Measurements from ENCODE around the gene C1QTNF9B.

C1QTNF9B gene

GRCh38 chr13:23865026-23865425, 32.3 kb downstream of the C1QTNF9B start:
- in situ Hi-C loops (cut with MboI; ENCODE audit: low sequenced_read_pairs): no loop called here

GRCh38 chr13:23861310-23861709, 36.0 kb downstream of the C1QTNF9B start:
- in situ Hi-C loops (cut with MboI; ENCODE audit: low sequenced_read_pairs): no loop called here

GRCh38 chr13:23859904-23860303, 37.4 kb downstream of the C1QTNF9B start:
- in situ Hi-C loops (cut with MboI; ENCODE audit: low sequenced_read_pairs): no loop called here

- in situ Hi-C loops (cut with MboI; ENCODE audit: low sequenced_read_pairs): no loop called here
Measured at GRCh38 chr13:23859455-23859854, 37.8 kb downstream of the C1QTNF9B start.

- in situ Hi-C loops (cut with MboI; ENCODE audit: low sequenced_read_pairs): no loop called here
Measured at GRCh38 chr13:23858546-23858945, 38.8 kb downstream of the C1QTNF9B start.

- in situ Hi-C loops (cut with MboI; ENCODE audit: low sequenced_read_pairs): no loop called here
Measured at GRCh38 chr13:23856008-23856750, 41.1 kb downstream of the C1QTNF9B start.

GRCh38 chr13:23855360-23855759, 41.9 kb downstream of the C1QTNF9B start:
- in situ Hi-C loops (cut with MboI; ENCODE audit: low sequenced_read_pairs): no loop called here

GRCh38 chr13:23852351-23852750, 45.0 kb downstream of the C1QTNF9B start:
- in situ Hi-C loops (cut with MboI; ENCODE audit: low sequenced_read_pairs): no loop called here

GRCh38 chr13:23851106-23851505, 46.2 kb downstream of the C1QTNF9B start:
- in situ Hi-C loops (cut with MboI; ENCODE audit: low sequenced_read_pairs): no loop called here

GRCh38 chr13:23850134-23850533, 47.2 kb downstream of the C1QTNF9B start:
- in situ Hi-C loops (cut with MboI; ENCODE audit: low sequenced_read_pairs): no loop called here

GRCh38 chr13:23849670-23850069, 47.6 kb downstream of the C1QTNF9B start:
- in situ Hi-C loops (cut with MboI; ENCODE audit: low sequenced_read_pairs): no loop called here

GRCh38 chr13:23848646-23849141, 48.6 kb downstream of the C1QTNF9B start:
- in situ Hi-C loops (cut with MboI; ENCODE audit: low sequenced_read_pairs): no loop called here

- in situ Hi-C loops (cut with MboI; ENCODE audit: low sequenced_read_pairs): no loop called here
Measured at GRCh38 chr13:23848019-23848418, 49.3 kb downstream of the C1QTNF9B start.

- in situ Hi-C loops (cut with MboI; ENCODE audit: low sequenced_read_pairs): no loop called here
Measured at GRCh38 chr13:23847497-23847896, 49.8 kb downstream of the C1QTNF9B start.

GRCh38 chr13:23845105-23845725, 52.1 kb downstream of the C1QTNF9B start:
- in situ Hi-C loops (cut with MboI; ENCODE audit: low sequenced_read_pairs): no loop called here

GRCh38 chr13:23844132-23844531, 53.2 kb downstream of the C1QTNF9B start:
- in situ Hi-C loops (cut with MboI; ENCODE audit: low sequenced_read_pairs): no loop called here

GRCh38 chr13:23843436-23843835, 53.9 kb downstream of the C1QTNF9B start:
- in situ Hi-C loops (cut with MboI; ENCODE audit: low sequenced_read_pairs): no loop called here

- in situ Hi-C loops (cut with MboI; ENCODE audit: low sequenced_read_pairs): no loop called here
Measured at GRCh38 chr13:23842406-23842805, 54.9 kb downstream of the C1QTNF9B start.

Data from HL-60/S4 treated with phorbol 12-myristate 13-acetate at 8.2 ng/mL for 4 days and 3 days (cell line).